Endodermal cell (in vitro differentiated cells): ENCODE measurements around the gene EP400. TPM values are rescaled to one million over a fixed set of nuclear protein-coding genes. Genes with fewer than 3 reads are reported as not detected.
"Not testable (repeated sequence)": the region's sequence is repeated elsewhere in the genome, so short reads cannot be mapped to it uniquely, and the experiment has no call there.

Source experiments
- DNase-seq: peaks from one replicate; pipeline ENCODE4 v3.0.0-alpha.2; 2017
- H3K27ac ChIP-seq: 2 replicates; pipeline ENCODE4 v1.5.1; 2013; ENCODE audit warnings: mild to moderate bottlenecking, low read depth, low read length, moderate library complexity
- H3K27me3 ChIP-seq: 2 replicates; pipeline ENCODE4 v1.6.1; 2013; ENCODE audit warnings: mild to moderate bottlenecking, low read length, moderate library complexity; ENCODE audit not compliant: insufficient read depth, control insufficient read depth, poor library complexity, severe bottlenecking
- H3K36me3 ChIP-seq: 2 replicates; pipeline ENCODE4 v1.7.0; 2013; ENCODE audit warnings: mild to moderate bottlenecking, low read length, moderate library complexity; ENCODE audit not compliant: control insufficient read depth, insufficient read depth
- H3K4me1 ChIP-seq: one replicate; pipeline ENCODE4 v1.7.0; 2013; ENCODE audit warnings: low read length; ENCODE audit not compliant: control insufficient read depth, insufficient read depth
- H3K4me3 ChIP-seq: 2 replicates; pipeline ENCODE4 v1.5.1; 2013; ENCODE audit warnings: mild to moderate bottlenecking, low read length, moderate library complexity
- H3K9ac ChIP-seq: 2 replicates; pipeline ENCODE4 v1.6.1; 2013; ENCODE audit warnings: mild to moderate bottlenecking, low read length, moderate library complexity; ENCODE audit not compliant: poor library complexity, severe bottlenecking; ENCODE audit errors: extremely low read depth
- H3K9me3 ChIP-seq: 2 replicates; pipeline ENCODE4 v1.6.1; 2013; ENCODE audit warnings: mild to moderate bottlenecking, low read length, moderate library complexity; ENCODE audit not compliant: control insufficient read depth
- H3K27ac Mint-ChIP-seq: 2 replicates; pipeline ENCODE4 v1.8.0; 2020; ENCODE audit warnings: mixed read lengths
- H3K27me3 Mint-ChIP-seq: 2 replicates; pipeline ENCODE4 v1.8.0; 2021; ENCODE audit warnings: mild to moderate bottlenecking, mixed read lengths; ENCODE audit not compliant: insufficient read depth
- H3K36me3 Mint-ChIP-seq: 2 replicates; pipeline ENCODE4 v1.8.0; 2020; ENCODE audit warnings: low read depth, mixed read lengths
- H3K4me1 Mint-ChIP-seq: 2 replicates; pipeline ENCODE4 v1.8.0; 2020; ENCODE audit warnings: mixed read lengths
- H3K4me3 Mint-ChIP-seq: 2 replicates; pipeline ENCODE4 v1.8.0; 2020; ENCODE audit warnings: mild to moderate bottlenecking, moderate library complexity, mixed read lengths
- H3K9me3 Mint-ChIP-seq: 2 replicates; pipeline ENCODE4 v1.8.0; 2020; ENCODE audit warnings: mild to moderate bottlenecking, mixed read lengths
- CTCF ChIP-seq: fragments of 200-600 bp; sonication (generic); conservative IDR thresholded peaks from 2 replicates; pipeline ENCODE4 v1.5.0; 2021; ENCODE audit warnings: antibody characterized with exemption, mild to moderate bottlenecking
- WGBS, 2 experiments: methylation state at CpG; one replicate each; pipeline versions ENCODE4 v1.1.5 to v1.1.7; 2013; ENCODE audit warnings: missing lambda C conversion rate in 2 of 2, mixed read lengths in 1 of 2; ENCODE audit not compliant: insufficient coverage in 1 of 2, insufficient read length in 1 of 2; 5-methylcytosine and 5-hydroxymethylcytosine counted together
- total RNA-seq, 2 donors: library from RNA; stranded (reverse); fragmentation: NEBNext Ultra II Directional in 1 of 2; extraction: Animal tissue kit (Norgen Biotek cat#: 25700) in 1 of 2; gene quantifications; 2 replicates in 1 of 2; 3 replicates in 1 of 2; pipeline ENCODE4 v1.2.1, GENCODE V29; 2021

Gene EP400
- total RNA-seq, 2 donors from 2014 or later, result 64.7 to 78.3 TPM

- WGBS, 2 experiments, result 80 to 100% methylated on average over 1 of the region's 1 CpG
- no peak overlapping the region for H3K27ac ChIP-seq
- no peaks in the 10 kb centered on the region for H3K9me3 ChIP-seq
- H3K9me3 Mint-ChIP-seq, result no peaks in the 10 kb centered on the region
- H3K4me1 Mint-ChIP-seq, result peaks cover 5% of the 10 kb centered on the region
- no peaks in the 10 kb centered on the region for H3K27me3 ChIP-seq
- peaks cover 19% of the 10 kb centered on the region for H3K36me3 Mint-ChIP-seq
- no peaks in the 10 kb centered on the region for H3K27me3 Mint-ChIP-seq
- no peak overlapping the region for H3K27ac Mint-ChIP-seq
- H3K4me3 ChIP-seq, result no peak overlapping the region
- no peak overlapping the region for H3K9ac ChIP-seq
- peak; percentile 35 for DNase-seq
- no peak for TF ChIP-seq CTCF
- H3K4me1 ChIP-seq, result no peaks in the 10 kb centered on the region
- no peak overlapping the region for H3K4me3 Mint-ChIP-seq
- H3K36me3 ChIP-seq, result peaks cover 10% of the 10 kb centered on the region
Observed at GRCh38 chr12:131948166-131948712, 1.5 kb upstream of the EP400 start.

GRCh38 chr12:131948713-131949430 lies 870 bp upstream of the EP400 start:
- H3K27ac ChIP-seq, H3K4me1 Mint-ChIP-seq, H3K9ac ChIP-seq, H3K27me3 ChIP-seq, H3K9me3 ChIP-seq, H3K4me1 ChIP-seq, H3K27me3 Mint-ChIP-seq, H3K27ac Mint-ChIP-seq, H3K9me3 Mint-ChIP-seq, H3K36me3 ChIP-seq: not testable (repeated sequence)
- DNase-seq, result peak; percentile 8
- peak overlapping the region; percentile 67 for H3K4me3 ChIP-seq
- 87 to 92% methylated on average over 16 to 23 of the region's 23 CpGs for WGBS, 2 experiments
- peaks cover 13% of the 10 kb centered on the region for H3K36me3 Mint-ChIP-seq
- peak overlapping the region; percentile 83 for H3K4me3 Mint-ChIP-seq

GRCh38 chr12:131950182-131950913 lies 606 bp downstream of the EP400 start:
- H3K27me3 ChIP-seq, result no peaks in the 10 kb centered on the region
- peak overlapping the region; percentile 92 for H3K27ac Mint-ChIP-seq
- peak overlapping the region; percentile 70 for H3K27ac ChIP-seq
- H3K4me1 ChIP-seq, result no peaks in the 10 kb centered on the region
- peak overlapping the region; percentile 88 for H3K4me3 ChIP-seq
- no peaks in the 10 kb centered on the region for H3K27me3 Mint-ChIP-seq
- H3K4me1 Mint-ChIP-seq, result peaks cover 5% of the 10 kb centered on the region
- peaks cover 3% of the 10 kb centered on the region for H3K36me3 Mint-ChIP-seq
- H3K9me3 Mint-ChIP-seq, result no peaks in the 10 kb centered on the region
- peak overlapping the region; percentile 83 for H3K4me3 Mint-ChIP-seq
- peak overlapping the region; percentile 87 for H3K9ac ChIP-seq
- no peak for TF ChIP-seq CTCF
- WGBS, 2 experiments, result 4 to 6% methylated on average over 45 to 79 of the region's 79 CpGs
- no peaks in the 10 kb centered on the region for H3K36me3 ChIP-seq
- DNase-seq, result peak; percentile 73
- no peaks in the 10 kb centered on the region for H3K9me3 ChIP-seq

- 95 to 98% methylated on average over 7 to 9 of the region's 9 CpGs for WGBS, 2 experiments
- peak; percentile 8 for DNase-seq
- not testable (repeated sequence) for H3K36me3 ChIP-seq, H3K4me1 Mint-ChIP-seq, H3K27me3 ChIP-seq, H3K27ac Mint-ChIP-seq, H3K9me3 ChIP-seq, H3K27me3 Mint-ChIP-seq, H3K4me1 ChIP-seq, H3K27ac ChIP-seq, H3K9ac ChIP-seq, H3K9me3 Mint-ChIP-seq, H3K36me3 Mint-ChIP-seq, H3K4me3 ChIP-seq, H3K4me3 Mint-ChIP-seq
Observed at GRCh38 chr12:131953810-131954209, 4.1 kb downstream of the EP400 start.

- not testable (repeated sequence) for H3K9ac ChIP-seq, H3K9me3 Mint-ChIP-seq, H3K4me3 Mint-ChIP-seq, H3K4me3 ChIP-seq, H3K27ac ChIP-seq, H3K27ac Mint-ChIP-seq, H3K27me3 ChIP-seq, H3K9me3 ChIP-seq, H3K27me3 Mint-ChIP-seq, H3K4me1 ChIP-seq, H3K36me3 ChIP-seq, H3K36me3 Mint-ChIP-seq
- H3K4me1 Mint-ChIP-seq, result peaks cover 15% of the 10 kb centered on the region
- WGBS, 2 experiments, result 95 to 97% methylated on average over 6 to 13 of the region's 13 CpGs
- peak; percentile 24 for DNase-seq
Observed at GRCh38 chr12:131954460-131954859, 4.7 kb downstream of the EP400 start.
